AG04449 (cell line): ENCODE data around the gene NTSR1.

Source experiments
- CTCF ChIA-PET: fragments of 350-600 bp; formaldehyde crosslinking; extraction: SDS; loops from one replicate; lab custom pipeline; 2021; ENCODE audit warnings: antibody characterized with exemption; lab: Yijun Ruan, JAX
- POLR2A ChIA-PET: fragments of 400-600, 350-600 bp; formaldehyde crosslinking; extraction: SDS; loops from one replicate; lab custom pipeline; 2020; ENCODE audit warnings: antibody characterized with exemption, inconsistent platforms; lab: Yijun Ruan, JAX
- DNase-seq: peaks from one replicate; pipeline ENCODE4 v3.0.0-alpha.2; 2010; ENCODE audit warnings: low read depth, low spot score
- H3K4me3 ChIP-seq: 2 replicates; pipeline ENCODE4 v1.5.1; 2011; ENCODE audit warnings: low read depth, mild to moderate bottlenecking, control low read depth, low read length
- CTCF ChIP-seq: IDR thresholded peaks from one replicate; pipeline ENCODE4 v1.5.1; 2011; ENCODE audit warnings: mild to moderate bottlenecking, moderate library complexity, low read length, control low read depth, inconsistent platforms; ENCODE audit not compliant: insufficient read depth; ENCODE audit errors: missing control alignments

NTSR1 gene

GRCh38 chr20:62735331-62735821 lies 26.7 kb downstream of the NTSR1 start:
- no peak for TF ChIP-seq CTCF
- no peak for DNase-seq
- CTCF ChIA-PET: interaction anchor here (1.2 kb wide), 1 partner anchor 66 kb away, joined by 3 read pairs; no protein-coding TSS in a partner anchor
- no peak overlapping the region for H3K4me3 ChIP-seq
- POLR2A ChIA-PET: no interaction called here

- POLR2A ChIA-PET: no interaction called here
- CTCF ChIA-PET: no interaction called here
These were observed 27.4 kb downstream of the NTSR1 start for GRCh38 chr20:62736026-62736406.

GRCh38 chr20:62736407-62737071 lies 27.9 kb downstream of the NTSR1 start:
- DNase-seq: no peak
- no peak for TF ChIP-seq CTCF
- ChIA-PET POLR2A (no interaction called here), CTCF (no interaction called here)
- no peak overlapping the region for H3K4me3 ChIP-seq

More at GRCh38 chr20:62736026-62736406, 27.4 kb downstream of the NTSR1 start:
- no peak for TF ChIP-seq CTCF
- H3K4me3 ChIP-seq: no peak overlapping the region
- no peak for DNase-seq

GRCh38 chr20:62737271-62737811 lies 28.7 kb downstream of the NTSR1 start:
- POLR2A ChIA-PET: no interaction called here
- no peak for TF ChIP-seq CTCF
- DNase-seq: no peak
- no peak overlapping the region for H3K4me3 ChIP-seq
- CTCF ChIA-PET: no interaction called here

- ChIA-PET CTCF (no interaction called here), POLR2A (no interaction called here)
- TF ChIP-seq CTCF: no peak
- no peak for DNase-seq
- H3K4me3 ChIP-seq: no peak overlapping the region
These were observed 29.6 kb downstream of the NTSR1 start for GRCh38 chr20:62738025-62738881.

GRCh38 chr20:62739067-62739466 lies 30.4 kb downstream of the NTSR1 start:
- ChIA-PET CTCF (no interaction called here), POLR2A (interaction anchor here (0.6 kb wide), 1 partner anchor 105 kb away, joined by 3 read pairs; no protein-coding TSS in a partner anchor)
- TF ChIP-seq CTCF: no peak
- no peak overlapping the region for H3K4me3 ChIP-seq
- DNase-seq: no peak
